Stimulated activated CD4-positive, alpha-beta T cell treated with anti-CD3 and anti-CD28 coated beads, Interleukin-4, amount 100 ng/mL, for 1 hour (primary cell): ENCODE data around the gene HSPA4L.

Source experiments
- DNase-seq: peaks from one replicate; pipeline ENCODE4 v3.0.0-alpha.2; 2020

Gene HSPA4L

DNA sequence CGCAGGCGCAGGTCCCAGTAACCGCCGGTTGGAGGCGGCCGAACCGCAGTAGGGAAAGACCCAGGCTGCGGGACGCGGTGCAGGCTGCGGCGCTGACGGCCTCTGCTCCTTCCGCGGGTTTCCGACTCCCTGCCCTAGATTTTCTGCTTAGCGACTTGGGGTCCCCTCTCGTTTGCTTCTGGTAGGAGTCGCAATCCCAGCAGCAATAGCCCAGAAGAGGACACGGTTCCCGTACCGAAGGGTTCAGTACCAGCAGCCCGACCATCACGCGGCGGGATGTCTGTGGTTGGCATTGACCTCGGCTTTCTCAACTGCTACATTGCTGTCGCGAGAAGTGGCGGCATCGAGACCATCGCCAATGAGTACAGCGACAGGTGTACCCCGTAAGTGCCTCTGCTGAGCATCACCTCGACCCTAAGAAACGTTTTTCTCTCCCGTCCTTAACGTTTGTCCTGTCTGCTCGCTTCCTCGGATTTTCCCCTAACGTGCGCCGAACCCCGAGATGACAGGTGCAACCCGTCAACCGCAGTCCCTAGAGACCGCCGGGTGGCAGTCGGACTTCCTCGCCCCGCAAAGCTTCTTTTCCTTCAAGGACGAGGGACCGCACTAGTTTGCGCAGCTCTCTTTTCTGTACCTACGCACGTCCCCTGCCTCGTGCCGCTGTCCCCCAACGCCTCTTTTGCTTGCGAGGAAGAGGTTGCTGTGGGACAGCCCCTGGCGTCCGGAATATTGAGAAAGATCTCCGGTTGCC, at the start of gene HSPA4L:
Gene HSPA4L (plus strand): TSS at position 48 of the 751 bp plus-strand sequence. CDS start 229 bp downstream, at position 277.
- peak; percentile 18 for DNase-seq

DNA sequence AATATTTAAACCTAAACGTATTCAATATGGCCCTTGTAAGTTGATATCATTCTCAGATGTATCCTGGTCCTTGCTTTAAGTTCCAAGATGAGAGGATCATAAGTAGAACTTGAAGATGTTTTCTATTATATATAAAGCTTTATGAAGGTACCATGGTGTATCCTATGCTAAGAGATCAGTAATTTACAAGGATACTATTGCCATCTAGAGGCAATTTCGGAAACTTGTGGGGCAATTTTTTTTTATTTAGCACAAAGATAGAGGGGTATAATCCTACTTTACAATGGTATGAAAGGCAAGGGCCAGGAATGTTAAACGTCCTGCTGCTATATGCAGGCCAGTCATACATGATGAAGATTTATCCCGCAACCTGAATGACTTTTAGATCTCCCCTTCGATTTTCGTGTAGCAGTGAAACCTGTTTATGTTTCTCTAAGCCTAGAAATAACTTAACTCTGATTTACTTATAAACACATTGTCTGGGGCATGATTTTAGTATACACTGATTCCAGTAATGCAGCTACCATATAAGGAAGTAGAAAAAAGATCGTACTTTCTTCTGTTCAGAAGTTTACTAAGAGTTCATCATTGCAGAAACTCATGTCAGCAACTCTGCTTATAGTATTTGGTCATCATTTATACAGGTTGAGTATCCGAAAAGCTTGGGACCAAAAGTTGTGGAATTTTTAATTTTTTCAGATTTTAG, 49.3 kb upstream of the HSPA4L start:
- no peak for DNase-seq

- DNase-seq: no peak
Observed at GRCh38 chr4:127734976-127735375, 47.1 kb upstream of the HSPA4L start.

DNA sequence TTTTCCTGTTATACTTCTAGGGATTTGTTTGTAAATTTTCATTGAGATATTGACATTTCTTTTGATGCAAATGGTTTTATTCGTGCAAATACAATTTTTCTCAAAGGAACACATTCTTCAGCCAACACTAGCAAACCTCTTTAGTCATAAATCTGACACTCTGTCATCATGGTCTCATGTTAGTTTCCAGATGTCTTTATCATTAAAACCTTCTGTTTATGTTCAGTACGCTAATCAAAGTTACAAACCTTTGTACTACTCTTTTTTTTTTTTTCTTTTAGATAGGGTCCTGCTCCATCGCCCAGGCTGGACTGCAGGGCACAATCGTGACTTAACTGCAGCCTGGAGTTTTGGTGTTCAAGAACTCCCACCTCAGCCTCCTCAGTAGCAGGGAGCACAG, 44.8 kb upstream of the HSPA4L start:
- no peak for DNase-seq

DNA sequence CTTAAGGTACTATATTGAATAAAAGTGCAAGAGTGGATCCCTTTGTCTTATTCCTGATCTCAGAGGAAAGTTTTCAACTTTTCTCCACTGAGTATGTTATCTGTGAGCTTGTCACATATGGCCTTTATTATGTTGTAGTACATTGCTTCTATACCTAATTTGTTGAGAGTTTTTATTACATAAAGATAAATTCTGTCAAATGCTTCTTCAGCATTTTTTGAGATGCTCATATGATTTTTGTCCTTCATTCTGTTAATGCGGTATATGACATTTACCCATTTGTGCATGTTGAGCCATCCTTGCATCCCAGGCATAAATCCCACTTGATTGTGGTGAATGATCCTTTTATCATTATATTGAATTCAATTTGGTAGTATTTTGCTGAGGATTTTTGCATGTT, 40.9 kb upstream of the HSPA4L start:
- no peak for DNase-seq

- no peak for DNase-seq
Observed at GRCh38 chr4:127747883-127748282, 34.2 kb upstream of the HSPA4L start.

DNA sequence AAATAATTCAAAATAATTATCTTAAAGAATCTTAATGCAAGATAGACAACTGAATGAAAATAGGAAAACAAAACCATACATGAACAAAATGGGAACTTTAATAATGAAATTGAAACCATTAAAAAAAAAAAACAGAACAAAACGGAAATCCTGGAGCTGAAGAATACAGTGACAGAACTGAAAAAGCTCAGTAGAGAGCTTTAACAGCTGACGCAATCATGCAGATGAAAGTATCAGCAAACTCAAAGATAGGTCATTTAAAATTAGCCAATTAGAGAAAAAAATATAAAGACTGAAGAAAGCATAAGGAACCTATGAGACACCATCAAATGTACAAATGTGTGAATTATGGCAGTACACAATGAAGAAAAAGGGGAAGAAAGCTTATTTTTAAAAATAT, 33.2 kb upstream of the HSPA4L start:
- no peak for DNase-seq

- DNase-seq: no peak
Observed at GRCh38 chr4:127756906-127757305, 25.2 kb upstream of the HSPA4L start.

- no peak for DNase-seq
Observed at GRCh38 chr4:127759228-127759820, 22.8 kb upstream of the HSPA4L start.

DNA sequence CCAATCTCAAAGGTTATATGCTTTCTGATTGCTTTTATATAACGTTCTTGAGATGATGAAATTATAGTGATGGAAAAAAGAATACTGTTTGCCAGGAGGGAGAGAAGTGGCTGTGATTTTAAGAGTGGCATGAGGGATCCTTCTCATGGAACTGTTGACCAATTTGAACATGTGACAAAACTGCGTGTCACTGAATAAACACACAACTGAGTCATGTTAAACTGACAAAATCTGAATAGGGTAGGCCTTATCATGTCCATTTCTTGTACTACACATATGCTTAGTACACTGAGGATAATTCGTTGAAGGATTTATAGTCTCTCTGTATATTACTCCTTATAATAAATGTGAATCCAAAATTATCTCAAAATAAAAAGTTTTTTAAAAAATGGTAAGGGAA, 22.2 kb upstream of the HSPA4L start:
- DNase-seq: no peak

- DNase-seq: no peak
Observed at GRCh38 chr4:127771535-127772275, 10.4 kb upstream of the HSPA4L start.

DNA sequence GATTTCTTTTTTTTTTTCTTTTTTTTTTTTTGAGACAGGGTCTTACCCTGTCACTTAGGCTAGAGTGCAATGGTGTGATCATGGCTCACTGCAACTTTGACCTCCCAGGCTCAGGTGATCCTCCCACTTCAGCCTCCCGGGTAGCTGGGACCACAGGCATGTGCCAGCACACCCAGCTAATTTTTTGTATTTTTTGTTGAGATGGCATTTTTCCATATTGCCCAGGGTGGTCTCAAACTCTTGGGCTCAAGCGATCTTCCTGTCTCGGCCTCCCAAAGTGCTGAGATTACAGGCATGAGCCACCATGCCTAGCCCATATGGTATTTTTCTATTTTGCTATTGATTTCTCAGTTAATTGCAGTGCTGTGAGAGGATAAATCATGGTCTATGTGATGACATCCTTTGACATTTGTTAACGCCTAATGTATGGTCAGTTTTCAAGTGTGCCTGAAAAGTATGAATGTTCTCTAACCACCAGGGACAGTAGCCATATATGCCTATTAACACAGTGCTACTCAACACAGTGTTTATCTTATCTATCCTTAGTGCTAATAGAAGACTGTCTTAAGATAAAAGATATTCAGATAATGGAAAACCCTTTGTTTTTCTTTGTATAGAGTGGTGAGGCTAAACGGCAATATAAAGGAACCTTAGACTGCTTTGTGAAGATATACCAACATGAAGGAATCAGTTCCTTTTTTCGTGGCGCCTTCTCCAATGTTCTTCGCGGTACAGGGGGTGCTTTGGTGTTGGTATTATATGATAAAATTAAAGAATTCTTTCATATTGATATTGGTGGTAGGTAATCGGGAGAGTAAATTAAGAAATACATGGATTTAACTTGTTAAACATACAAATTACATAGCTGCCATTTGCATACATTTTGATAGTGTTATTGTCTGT, 9.1 kb upstream of the HSPA4L start:
- no peak for DNase-seq

- DNase-seq: no peak
Observed at GRCh38 chr4:127775843-127776242, 6.3 kb upstream of the HSPA4L start.

GRCh38 chr4:127776620-127777019, 5.5 kb upstream of the HSPA4L start:
- no peak for DNase-seq

DNA sequence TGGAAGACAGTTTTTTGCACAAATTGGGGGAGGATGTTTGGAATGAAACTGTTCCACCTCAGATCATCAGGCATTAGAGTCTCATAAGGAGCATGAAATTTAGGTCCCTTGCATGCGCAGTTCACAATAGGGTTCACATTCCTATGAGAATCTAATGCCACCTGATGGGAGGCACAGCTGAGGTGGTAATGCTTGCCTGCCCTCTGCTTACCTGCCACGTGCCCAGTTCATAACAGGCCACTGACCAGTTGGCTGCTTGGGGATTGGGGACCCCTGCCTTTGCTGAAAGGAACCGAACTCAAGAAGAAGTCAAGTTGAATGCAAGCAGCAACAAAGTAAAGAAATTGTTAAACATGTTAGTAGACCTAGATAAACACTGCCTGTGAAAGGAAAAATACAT, 4.6 kb upstream of the HSPA4L start:
- DNase-seq: no peak

DNA sequence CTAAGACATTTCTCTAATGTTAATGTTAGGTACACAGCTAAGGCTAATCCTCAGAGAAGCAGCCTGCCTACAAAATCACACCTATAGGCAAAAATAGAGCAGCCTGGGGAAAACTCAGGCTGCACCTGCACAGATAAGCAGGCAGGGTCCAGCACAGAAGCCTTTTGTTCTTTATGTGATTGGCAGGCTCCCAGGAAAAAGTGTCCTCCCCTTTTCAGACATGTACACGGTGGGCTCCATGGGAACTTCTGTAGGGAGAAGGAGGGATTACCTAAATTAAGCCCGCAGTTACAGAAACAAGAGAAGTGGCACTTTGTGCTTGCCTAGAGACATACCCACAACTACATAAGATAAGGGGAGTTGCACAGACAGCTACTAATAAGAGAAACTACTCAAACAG, 4.0 kb upstream of the HSPA4L start:
- DNase-seq: no peak

DNA sequence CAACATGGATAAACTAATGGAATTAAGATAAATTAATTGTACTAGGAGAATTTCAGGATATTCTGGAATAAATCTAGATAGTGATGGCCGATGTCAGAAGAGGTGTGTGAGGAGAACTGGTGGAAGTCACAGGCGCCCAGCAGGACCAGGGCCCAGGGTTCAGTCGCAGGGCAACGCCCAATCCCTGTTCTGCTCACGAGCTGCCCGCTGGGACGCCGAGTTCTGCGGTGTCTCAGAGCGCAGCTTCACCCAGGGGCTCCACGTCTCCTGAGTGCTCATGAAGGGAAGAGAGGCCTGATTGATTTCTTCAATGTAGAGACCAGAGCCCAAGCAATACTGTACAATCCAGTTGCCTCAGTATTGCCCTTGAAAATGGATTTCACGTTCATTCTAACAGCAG, 1.5 kb upstream of the HSPA4L start:
- no peak for DNase-seq

GRCh38 chr4:127781300-127782024, 660 bp upstream of the HSPA4L start:
- no peak for DNase-seq

DNA sequence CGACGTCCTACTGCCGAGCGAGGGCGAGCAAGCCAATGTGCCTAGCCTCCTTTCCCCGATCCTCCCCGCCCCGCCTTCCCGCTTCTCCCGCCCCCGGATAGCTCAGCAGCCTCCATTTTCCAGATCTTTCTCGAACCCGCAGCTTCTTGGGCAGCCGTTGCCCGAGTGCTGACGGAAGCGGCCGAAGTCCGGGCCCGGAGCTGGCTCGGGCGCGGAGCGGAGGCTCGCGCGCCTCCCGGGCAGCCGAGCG, 172 bp upstream of the HSPA4L start:
- DNase-seq: peak; percentile 59

DNA sequence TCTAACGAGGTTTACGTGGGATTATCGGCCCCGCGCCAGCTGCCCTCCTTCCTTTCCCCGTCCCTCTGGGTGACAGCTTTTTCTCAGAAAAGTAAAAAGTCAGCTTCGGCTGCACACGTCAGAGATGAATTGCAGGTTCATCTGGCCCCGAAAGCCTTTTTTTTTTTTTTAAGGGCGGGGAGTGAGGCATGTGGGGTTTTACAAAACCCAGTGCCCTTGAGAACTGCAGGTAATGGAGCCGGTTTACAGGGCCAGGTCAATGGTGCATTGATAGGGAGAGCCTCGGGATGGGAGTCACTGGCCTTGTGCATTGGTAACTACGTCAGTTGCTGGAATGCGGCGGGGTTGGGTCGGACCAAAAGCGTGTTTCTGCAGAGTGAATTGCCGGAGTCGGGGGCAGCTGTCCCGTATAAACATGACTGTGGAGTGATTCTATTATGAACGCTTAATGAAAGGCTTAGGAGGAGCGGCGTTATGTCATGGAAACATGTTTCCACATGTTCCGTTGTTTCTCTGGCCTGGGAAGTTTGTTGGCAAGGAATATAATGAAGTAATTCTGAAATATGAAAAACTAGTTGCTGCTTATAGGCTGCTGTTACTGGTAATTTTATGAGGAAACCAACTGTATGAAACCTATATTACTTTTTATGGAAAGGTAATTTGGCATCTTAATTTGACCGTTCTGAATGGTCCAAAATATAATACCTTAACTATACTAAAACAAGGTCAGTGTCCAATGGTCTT, 1.1 kb downstream of the HSPA4L start:
- no peak for DNase-seq
